ENCODE data around the gene GPR157. TPM values are rescaled to one million over a fixed set of nuclear protein-coding genes. Genes with fewer than 3 reads are reported as not detected.

Gene GPR157
- total and polyA plus RNA-seq, 2 of the 13 experiments (the other 11 are each of a cell fraction or from before 2014, with no cell fraction given) = 10.1 to 19.2 TPM

DNA sequence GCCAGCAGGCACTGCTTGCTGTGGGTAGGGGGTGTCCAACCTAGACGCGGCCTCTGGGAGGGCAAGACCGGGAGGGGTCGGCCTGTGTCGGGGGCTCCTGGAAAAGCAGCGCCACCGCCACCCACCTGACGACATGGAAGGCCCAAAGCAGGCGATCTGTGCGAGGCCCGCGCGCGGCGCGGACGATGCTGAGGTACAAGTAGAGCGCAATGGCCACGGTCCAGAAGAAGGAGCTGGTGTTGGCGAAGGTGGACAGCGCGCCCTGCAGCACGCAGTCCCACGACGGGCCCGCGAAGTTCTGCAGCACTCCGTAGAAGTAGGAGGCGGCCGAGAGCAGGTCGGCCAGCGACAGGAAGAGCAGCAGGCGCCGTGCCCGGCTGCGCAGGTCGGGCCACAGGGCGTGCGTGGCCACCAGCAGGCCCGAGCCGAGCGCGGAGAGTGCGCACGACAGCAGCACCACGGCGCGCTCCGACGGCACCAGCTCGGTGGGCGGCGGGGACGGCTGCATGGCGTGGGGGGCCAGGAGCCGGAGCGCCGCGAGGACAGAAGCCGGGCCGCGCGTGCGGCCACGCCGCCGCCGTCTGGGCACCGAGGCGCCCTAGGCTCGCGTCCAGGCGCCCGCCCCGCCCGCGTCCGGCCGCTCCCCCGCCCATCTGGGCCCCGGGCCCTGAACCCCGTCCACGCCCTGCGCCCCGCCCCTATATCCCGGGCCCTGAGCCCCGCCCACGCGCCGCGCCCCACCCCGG is at the start of gene GPR157 (continued):
- TF ChIP-seq TBX2 (CRISPR knock-in tag; IDR thresholded peaks at IDR 0.05; ENCODE audit: borderline replicate concordance) = peak; percentile 73
- no peak for TF ChIP-seq TCF12 (IDR thresholded peaks at IDR 0.05)
- peak; percentile 76; the same call in 1 of the 2 replicates for TF ChIP-seq TCF12 (CRISPR knock-in tag; IDR thresholded peaks at IDR 0.05)
- TF ChIP-seq ASH2L (IDR thresholded peaks at IDR 0.05; ENCODE audit: insufficient read length, low read depth, low read length) = peak; percentile 56
- TF ChIP-seq KAT7 (CRISPR knock-in tag; IDR thresholded peaks at IDR 0.05; ENCODE audit: borderline replicate concordance) = peak; percentile 53; the same call in 1 of the 2 replicates
- TF ChIP-seq, protein P1, sequence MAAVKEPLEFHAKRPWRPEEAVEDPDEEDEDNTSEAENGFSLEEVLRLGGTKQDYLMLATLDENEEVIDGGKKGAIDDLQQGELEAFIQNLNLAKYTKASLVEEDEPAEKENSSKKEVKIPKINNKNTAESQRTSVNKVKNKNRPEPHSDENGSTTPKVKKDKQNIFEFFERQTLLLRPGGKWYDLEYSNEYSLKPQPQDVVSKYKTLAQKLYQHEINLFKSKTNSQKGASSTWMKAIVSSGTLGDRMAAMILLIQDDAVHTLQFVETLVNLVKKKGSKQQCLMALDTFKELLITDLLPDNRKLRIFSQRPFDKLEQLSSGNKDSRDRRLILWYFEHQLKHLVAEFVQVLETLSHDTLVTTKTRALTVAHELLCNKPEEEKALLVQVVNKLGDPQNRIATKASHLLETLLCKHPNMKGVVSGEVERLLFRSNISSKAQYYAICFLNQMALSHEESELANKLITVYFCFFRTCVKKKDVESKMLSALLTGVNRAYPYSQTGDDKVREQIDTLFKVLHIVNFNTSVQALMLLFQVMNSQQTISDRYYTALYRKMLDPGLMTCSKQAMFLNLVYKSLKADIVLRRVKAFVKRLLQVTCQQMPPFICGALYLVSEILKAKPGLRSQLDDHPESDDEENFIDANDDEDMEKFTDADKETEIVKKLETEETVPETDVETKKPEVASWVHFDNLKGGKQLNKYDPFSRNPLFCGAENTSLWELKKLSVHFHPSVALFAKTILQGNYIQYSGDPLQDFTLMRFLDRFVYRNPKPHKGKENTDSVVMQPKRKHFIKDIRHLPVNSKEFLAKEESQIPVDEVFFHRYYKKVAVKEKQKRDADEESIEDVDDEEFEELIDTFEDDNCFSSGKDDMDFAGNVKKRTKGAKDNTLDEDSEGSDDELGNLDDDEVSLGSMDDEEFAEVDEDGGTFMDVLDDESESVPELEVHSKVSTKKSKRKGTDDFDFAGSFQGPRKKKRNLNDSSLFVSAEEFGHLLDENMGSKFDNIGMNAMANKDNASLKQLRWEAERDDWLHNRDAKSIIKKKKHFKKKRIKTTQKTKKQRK (IDR thresholded peaks at IDR 0.05; ENCODE audit: low read length) = no peak

DNA sequence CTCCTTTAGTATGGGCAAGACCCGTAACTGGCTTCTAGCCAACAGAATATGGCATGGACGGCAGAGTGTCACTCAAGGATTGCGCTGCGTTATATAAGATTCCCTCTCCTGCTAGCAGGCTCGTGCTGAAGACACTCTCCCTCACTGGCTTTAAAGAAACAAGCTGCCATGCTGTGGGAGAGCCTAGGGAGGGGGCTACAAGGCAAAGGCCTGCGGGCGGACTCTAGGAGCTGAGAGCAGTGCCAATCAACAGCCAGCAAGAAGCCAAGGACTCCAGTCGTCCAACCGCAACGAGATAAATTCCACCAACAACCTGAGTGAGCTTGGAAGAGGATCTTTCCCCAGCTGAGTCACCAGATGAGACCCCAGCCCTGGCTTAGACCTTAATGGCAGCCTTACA is 45.9 kb upstream of the GPR157 start:
- peaks cover 22 to 41% of the 10 kb centered on the region in 2 experiments for H3K36me3 ChIP-seq (replicated peaks in 1 of 2; ENCODE audit: control insufficient read depth in 1 of 2, insufficient read depth in 2 of 2, low read length in 2 of 2)
- peaks cover 96% of the 10 kb centered on the region for H3K79me2 ChIP-seq (ENCODE audit: insufficient read depth, low read length)
- ChIA-PET CTCF (ENCODE audit: low intra/inter-chr PET ratio, low total read pairs) (no interaction called here), POLR2A (no interaction called here)
- H3K27me3 ChIP-seq (ENCODE audit: control insufficient read depth in 1 of 2, insufficient read depth in 2 of 2, low read length in 2 of 2) = no peaks in the 10 kb centered on the region
- peaks cover 90% of the 10 kb centered on the region for H4K20me1 ChIP-seq (ENCODE audit: insufficient read depth, low read length)
- in situ Hi-C loops (cut with HindIII; ENCODE audit: extremely low pct_ligation_motif_present, low pct_unique_long_range_greater_than_20kb) = no loop called here
- no peak overlapping the region for H3K9ac ChIP-seq (ENCODE audit: insufficient read depth, low read depth, low read length)
- no peak overlapping the region for H3K27ac ChIP-seq (ENCODE audit: extremely low read length, insufficient read depth, low read length)
- no peak overlapping the region for H3K4me2 ChIP-seq (ENCODE audit: low read depth, low read length)
- no peak overlapping the region for H2AFZ ChIP-seq (ENCODE audit: low read length)
- no peak for ATAC-seq
- no peaks in the 10 kb centered on the region for H3K9me3 ChIP-seq (ENCODE audit: low read length)
- H3K4me1 ChIP-seq (ENCODE audit: insufficient read depth, low read length) = peaks cover 81% of the 10 kb centered on the region
- DNase-seq (ENCODE audit: low spot score) = no peak
- TF ChIP-seq, protein P2, sequence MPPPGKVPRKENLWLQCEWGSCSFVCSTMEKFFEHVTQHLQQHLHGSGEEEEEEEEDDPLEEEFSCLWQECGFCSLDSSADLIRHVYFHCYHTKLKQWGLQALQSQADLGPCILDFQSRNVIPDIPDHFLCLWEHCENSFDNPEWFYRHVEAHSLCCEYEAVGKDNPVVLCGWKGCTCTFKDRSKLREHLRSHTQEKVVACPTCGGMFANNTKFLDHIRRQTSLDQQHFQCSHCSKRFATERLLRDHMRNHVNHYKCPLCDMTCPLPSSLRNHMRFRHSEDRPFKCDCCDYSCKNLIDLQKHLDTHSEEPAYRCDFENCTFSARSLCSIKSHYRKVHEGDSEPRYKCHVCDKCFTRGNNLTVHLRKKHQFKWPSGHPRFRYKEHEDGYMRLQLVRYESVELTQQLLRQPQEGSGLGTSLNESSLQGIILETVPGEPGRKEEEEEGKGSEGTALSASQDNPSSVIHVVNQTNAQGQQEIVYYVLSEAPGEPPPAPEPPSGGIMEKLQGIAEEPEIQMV (CRISPR knock-in tag; IDR thresholded peaks at IDR 0.05; ENCODE audit: low read depth) = no peak
- TF ChIP-seq, protein P3, sequence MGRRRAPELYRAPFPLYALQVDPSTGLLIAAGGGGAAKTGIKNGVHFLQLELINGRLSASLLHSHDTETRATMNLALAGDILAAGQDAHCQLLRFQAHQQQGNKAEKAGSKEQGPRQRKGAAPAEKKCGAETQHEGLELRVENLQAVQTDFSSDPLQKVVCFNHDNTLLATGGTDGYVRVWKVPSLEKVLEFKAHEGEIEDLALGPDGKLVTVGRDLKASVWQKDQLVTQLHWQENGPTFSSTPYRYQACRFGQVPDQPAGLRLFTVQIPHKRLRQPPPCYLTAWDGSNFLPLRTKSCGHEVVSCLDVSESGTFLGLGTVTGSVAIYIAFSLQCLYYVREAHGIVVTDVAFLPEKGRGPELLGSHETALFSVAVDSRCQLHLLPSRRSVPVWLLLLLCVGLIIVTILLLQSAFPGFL (CRISPR knock-in tag; IDR thresholded peaks at IDR 0.05) = no peak
- TF ChIP-seq KAT2B (IDR thresholded peaks at IDR 0.05; ENCODE audit: borderline replicate concordance, low read depth, low read length) (no peak), SOX13 (IDR thresholded peaks at IDR 0.05) (no peak), SOX13 (CRISPR knock-in tag; conservative IDR thresholded peaks at IDR 0.05 in 1 of 2, IDR thresholded peaks at IDR 0.05 in 1 of 2) (no peak), ZNF543 (CRISPR knock-in tag; IDR thresholded peaks at IDR 0.05) (peak; percentile 100), ZKSCAN1 (IDR thresholded peaks at IDR 0.05; ENCODE audit: low read length) (no peak), ZNF44 (CRISPR knock-in tag; IDR thresholded peaks at IDR 0.05) (no peak)
- TF ChIP-seq, protein P4, sequence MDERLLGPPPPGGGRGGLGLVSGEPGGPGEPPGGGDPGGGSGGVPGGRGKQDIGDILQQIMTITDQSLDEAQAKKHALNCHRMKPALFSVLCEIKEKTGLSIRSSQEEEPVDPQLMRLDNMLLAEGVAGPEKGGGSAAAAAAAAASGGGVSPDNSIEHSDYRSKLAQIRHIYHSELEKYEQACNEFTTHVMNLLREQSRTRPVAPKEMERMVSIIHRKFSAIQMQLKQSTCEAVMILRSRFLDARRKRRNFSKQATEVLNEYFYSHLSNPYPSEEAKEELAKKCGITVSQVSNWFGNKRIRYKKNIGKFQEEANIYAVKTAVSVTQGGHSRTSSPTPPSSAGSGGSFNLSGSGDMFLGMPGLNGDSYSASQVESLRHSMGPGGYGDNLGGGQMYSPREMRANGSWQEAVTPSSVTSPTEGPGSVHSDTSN (CRISPR knock-in tag; IDR thresholded peaks at IDR 0.05) = no peak
- intact Hi-C loops (cut with micrococcal nuclease; ENCODE audit: unreplicated experiment) = no loop called here
- no peak overlapping the region for H3K4me3 ChIP-seq (replicated peaks in 1 of 3; ENCODE audit: insufficient read depth in 1 of 3, low read depth in 2 of 3, low read length in 3 of 3)
- 90% methylated on average over 10 of the region's 10 CpGs for WGBS (ENCODE audit: low lambda C conversion rate)
- FAIRE-seq = no peak
- BruUV-seq (replicated peaks) = no TSS peak

All from HepG2 (cell line).